Measurements from ENCODE around the gene ZGRF1. TPM values are rescaled to one million over a fixed set of nuclear protein-coding genes. Genes with fewer than 3 reads are reported as not detected.
A peak's percentile ranks its signal among the peaks of the same experiment; 100 is the strongest.
"Not testable (repeated sequence)": the region's sequence is repeated elsewhere in the genome, so short reads cannot be mapped to it uniquely, and the experiment has no call there.

Gene ZGRF1
- total RNA-seq, 2 donors from 2014 or later = 2.0 to 4.1 TPM

GRCh38 chr4:112522431-112522830, 114.3 kb downstream of the ZGRF1 start:
- not testable (repeated sequence) for DNase-seq, ATAC-seq
- intact Hi-C loops (cut with DNase I, micrococcal nuclease) = loop anchor here in 1 of 2 donors (10.0 kb wide), 1 partner anchor 198 kb away; no protein-coding TSS in a partner anchor

DNA sequence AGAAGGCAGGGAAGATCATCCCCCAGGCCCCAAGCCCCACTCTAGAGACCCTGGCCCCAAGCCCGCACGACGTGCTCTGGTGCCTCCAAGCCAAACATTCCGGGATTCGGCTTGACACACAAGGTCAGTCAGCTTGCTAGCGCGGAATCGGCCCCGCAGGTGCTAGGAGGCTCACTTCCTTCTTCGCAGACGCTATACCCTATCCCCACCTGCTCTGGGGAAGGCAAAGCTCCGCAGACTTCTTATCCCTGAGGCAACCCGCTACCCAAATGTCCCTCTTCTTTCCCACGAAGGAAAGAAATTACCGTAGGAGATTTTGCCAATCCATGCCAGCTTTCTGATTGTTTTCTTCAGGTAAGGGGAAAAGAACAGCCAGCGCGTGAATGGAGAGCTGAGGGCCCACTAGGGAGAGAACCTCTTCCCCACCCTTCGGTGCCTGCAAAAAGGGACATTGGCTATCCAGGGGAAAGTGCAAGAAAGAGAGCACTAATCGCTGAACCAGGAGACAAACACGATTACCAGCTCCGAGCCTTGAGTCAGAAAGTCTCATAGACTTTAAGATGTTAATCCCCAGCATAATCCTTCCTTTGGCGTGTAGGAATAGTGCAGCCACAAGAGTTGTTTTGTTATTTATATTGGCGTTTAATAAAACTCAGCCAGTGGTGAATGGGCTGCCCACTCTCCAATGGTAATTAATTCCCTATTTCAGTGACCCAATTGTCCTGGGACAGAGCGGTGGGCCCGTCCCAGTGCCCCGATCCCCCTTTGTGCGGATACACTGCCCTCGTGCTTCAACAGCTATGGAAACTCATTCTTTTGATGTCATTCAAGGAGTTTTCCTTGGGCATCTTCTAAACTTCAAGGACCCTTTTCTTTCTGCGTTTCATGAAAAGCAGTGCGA, 115.3 kb downstream of the ZGRF1 start:
- no peak for DNase-seq
- intact Hi-C loops (cut with DNase I, micrococcal nuclease) = loop anchor here in 1 of 2 donors (10.0 kb wide), 1 partner anchor 197 kb away; no protein-coding TSS in a partner anchor

GRCh38 chr4:112520598-112521122, 116.0 kb downstream of the ZGRF1 start:
- intact Hi-C loops (cut with DNase I, micrococcal nuclease) = loop anchor here in 1 of 2 donors (10.0 kb wide), 1 partner anchor 196 kb away; no protein-coding TSS in a partner anchor
- DNase-seq (no peak), ATAC-seq (no peak)

More for the DNA sequence above, 115.3 kb downstream of the ZGRF1 start:
- ATAC-seq = no peak

DNA sequence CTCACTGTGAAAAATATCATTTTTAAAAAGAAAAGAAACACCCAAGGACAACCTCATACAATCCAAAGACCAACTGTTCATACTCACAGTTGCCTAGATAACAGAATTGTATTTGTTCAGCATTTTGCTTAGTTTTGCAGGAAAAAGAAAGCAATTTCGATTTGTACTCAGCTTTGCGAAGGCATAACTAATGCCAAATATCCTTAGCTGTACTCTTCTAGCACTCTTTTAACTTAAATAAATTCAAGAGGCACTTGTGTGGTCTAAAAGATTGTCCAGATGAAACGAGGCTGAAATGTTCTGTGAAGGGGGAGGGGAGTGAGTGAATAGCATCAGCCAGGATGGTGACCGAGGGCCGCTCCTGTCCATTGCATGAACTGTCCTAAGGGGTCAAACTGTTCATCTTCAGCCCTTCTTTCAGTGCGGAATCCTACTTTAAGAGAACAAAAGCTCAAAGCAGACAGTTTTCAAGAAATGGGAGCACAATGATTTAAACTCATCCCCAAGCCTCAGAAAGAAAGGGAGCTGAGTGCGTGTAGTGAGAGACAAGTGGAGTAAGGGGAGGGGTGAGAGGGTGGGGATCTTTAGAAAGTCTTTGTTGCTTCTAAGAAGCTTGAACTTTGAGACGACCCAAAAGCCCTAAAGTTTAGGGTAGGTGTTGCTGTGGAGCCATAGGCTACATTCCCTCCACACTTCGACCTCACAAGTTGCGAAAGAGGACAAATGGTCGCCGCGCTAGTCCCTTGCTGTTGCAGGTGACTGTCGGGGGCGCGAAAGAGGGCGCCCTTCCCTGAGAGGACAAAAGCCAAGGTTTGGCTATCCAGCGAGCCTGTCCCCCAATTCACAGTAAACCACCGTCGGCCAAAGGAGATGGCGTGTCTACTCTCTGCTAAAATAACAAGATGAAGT, 116.8 kb downstream of the ZGRF1 start:
- intact Hi-C loops (cut with DNase I, micrococcal nuclease) = loop anchor here in 1 of 2 donors (10.0 kb wide), 1 partner anchor 195 kb away; no protein-coding TSS in a partner anchor
- DNase-seq = no peak

GRCh38 chr4:112518675-112519074, 118.0 kb downstream of the ZGRF1 start:
- intact Hi-C loops (cut with DNase I, micrococcal nuclease) = no loop called here
- ATAC-seq = no peak
- DNase-seq = no peak

More for the DNA sequence above, 116.8 kb downstream of the ZGRF1 start:
- ATAC-seq = no peak

- intact Hi-C loops (cut with DNase I, micrococcal nuclease) = no loop called here
- no peak for DNase-seq
- no peak for ATAC-seq
Measured at GRCh38 chr4:112517911-112518310, 118.8 kb downstream of the ZGRF1 start.

- intact Hi-C loops (cut with DNase I, micrococcal nuclease) = no loop called here
- DNase-seq (no peak), ATAC-seq (no peak)
Measured at GRCh38 chr4:112517067-112517634, 119.6 kb downstream of the ZGRF1 start.

DNA sequence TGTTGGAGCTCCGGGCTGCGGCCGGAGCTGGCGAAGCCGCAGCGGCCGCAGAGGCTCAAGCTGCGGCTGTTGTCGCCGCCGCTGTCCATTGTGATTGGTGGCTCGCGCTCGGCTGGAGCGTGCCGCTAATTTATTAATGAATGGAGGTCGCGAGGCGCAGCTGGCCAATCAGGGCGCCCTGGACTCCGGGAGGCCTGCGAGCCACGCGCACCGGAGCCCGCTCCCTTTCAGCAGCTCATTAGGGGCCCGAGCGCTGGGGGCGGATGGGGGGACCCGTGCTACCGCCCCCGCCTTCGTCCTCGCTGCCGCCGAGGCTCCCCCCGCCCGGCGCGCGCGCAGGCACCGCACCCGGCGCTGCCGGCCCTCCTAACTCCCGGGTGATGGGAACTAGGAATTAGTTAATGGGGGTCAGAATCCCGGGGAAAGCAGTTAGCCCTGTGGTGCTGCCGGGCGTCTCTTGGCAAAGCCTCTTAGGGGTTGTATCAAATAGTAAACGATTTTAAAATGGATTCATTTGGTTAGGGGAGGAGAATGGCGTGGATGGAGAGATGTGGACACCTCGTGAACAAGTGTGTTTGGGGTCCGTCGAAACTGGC, 120.1 kb downstream of the ZGRF1 start:
- DNase-seq = no peak
- no peak for ATAC-seq
- intact Hi-C loops (cut with DNase I, micrococcal nuclease) = no loop called here

- intact Hi-C loops (cut with DNase I, micrococcal nuclease) = no loop called here
- ATAC-seq (no peak), DNase-seq (no peak)
Measured at GRCh38 chr4:112516066-112516470, 120.6 kb downstream of the ZGRF1 start, which contains the start of gene NEUROG2. NEUROG2 (minus strand) TSS chr4:112516180; CDS start chr4:112515475, 705 bp downstream.

- peak; percentile 72 for ATAC-seq
- DNase-seq = peak in 1 of 2 donors; percentile 28
- intact Hi-C loops (cut with DNase I, micrococcal nuclease) = no loop called here
Measured at GRCh38 chr4:112515198-112516065, 121.3 kb downstream of the ZGRF1 start.

- no peak for DNase-seq
- peak; percentile 8 for ATAC-seq
- intact Hi-C loops (cut with DNase I, micrococcal nuclease) = no loop called here
Measured at GRCh38 chr4:112514647-112515197, 122.0 kb downstream of the ZGRF1 start.

DNA sequence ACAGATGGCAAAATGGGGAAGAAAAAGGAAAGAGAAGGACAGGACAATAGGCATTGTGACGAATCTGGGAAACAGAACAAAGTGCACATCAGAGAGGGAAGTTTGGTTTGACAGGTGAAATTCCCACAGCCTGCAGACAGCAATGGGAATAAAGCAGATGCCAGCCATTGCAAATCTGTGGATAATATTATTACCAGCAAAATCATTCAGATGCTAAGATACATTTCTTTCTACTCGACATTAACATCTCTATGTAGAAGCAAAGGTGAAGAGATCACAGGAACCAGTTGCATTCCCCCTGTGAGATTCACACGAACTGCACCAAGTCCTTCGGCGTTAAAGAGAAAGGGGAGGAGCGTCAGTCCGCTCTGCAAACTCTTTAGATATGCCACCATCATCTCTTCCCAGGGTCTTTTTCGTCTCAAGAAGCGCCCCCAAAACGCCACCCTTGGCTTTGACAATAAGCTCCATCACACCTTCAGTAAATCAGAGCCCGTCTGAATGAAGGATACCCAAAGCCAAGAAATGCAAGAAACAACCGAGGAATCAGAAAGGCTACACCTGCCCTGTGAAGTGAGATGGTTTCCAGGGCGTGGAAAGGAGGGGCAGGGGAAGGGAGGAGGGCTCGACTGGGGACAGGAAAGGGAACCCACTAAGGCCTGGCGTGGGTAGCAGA, 122.6 kb downstream of the ZGRF1 start:
- no peak for ATAC-seq
- no peak for DNase-seq
- intact Hi-C loops (cut with DNase I, micrococcal nuclease) = no loop called here

DNA sequence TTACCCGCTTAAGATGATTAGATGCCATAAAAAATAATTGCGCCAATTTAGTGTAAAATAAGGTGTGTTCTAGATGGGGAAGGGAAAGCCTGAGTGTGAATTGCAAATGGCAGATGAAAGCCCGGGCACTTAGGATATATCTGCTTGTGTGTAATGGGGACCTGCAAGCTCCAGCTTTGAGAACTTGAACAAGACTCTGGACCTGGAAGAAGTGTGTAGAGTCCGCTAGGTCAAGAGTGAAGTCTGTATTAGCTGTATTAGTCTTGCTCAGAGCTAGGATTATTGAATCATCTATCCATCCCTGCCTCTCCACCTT, 124.9 kb downstream of the ZGRF1 start:
- ATAC-seq = no peak
- no peak for DNase-seq
- intact Hi-C loops (cut with DNase I, micrococcal nuclease) = no loop called here

- intact Hi-C loops (cut with DNase I, micrococcal nuclease) = no loop called here
- DNase-seq (no peak), ATAC-seq (no peak)
Measured at GRCh38 chr4:112511093-112511802, 125.5 kb downstream of the ZGRF1 start.

- intact Hi-C loops (cut with DNase I, micrococcal nuclease) = no loop called here
- ATAC-seq = no peak
- DNase-seq = no peak
Measured at GRCh38 chr4:112510291-112511092, 126.2 kb downstream of the ZGRF1 start.
